BLaER1 treated with 17β-estradiol and CSF1 and Interleukin-3, amounts not matched to agents 10 nM and 100 nM (cell line): ENCODE measurements around the gene JUND.
"Not testable (repeated sequence)": the region's sequence is repeated elsewhere in the genome, so short reads cannot be mapped to it uniquely, and the experiment has no call there.

Experiments used
- H3K27ac ChIP-seq, 11 experiments: shearing (Covaris generic); formaldehyde crosslinking; 2 replicates each; pipeline ENCODE4 v1.8.1; 2022
- H3K27me3 ChIP-seq, 11 experiments: shearing (Covaris generic); formaldehyde crosslinking; 2 replicates each; pipeline ENCODE4 v1.8.1; 2022
- H3K36me3 ChIP-seq, 11 experiments: shearing (Covaris generic); formaldehyde crosslinking; 2 replicates each; pipeline ENCODE4 v1.8.1; 2022
- H3K4me1 ChIP-seq, 10 experiments: shearing (Covaris generic); formaldehyde crosslinking; 2 replicates each; pipeline ENCODE4 v1.8.1; 2022
- H3K4me2 ChIP-seq, 11 experiments: shearing (Covaris generic); formaldehyde crosslinking; 2 replicates each; pipeline ENCODE4 v1.8.1; 2022
- H3K4me3 ChIP-seq, 10 experiments: shearing (Covaris generic); formaldehyde crosslinking; 2 replicates each; pipeline ENCODE4 v1.8.1; 2022
- H3K9ac ChIP-seq, 11 experiments: shearing (Covaris generic); formaldehyde crosslinking; 2 replicates each; pipeline ENCODE4 v1.8.1; 2022
- H3K9me3 ChIP-seq, 11 experiments: shearing (Covaris generic); formaldehyde crosslinking; replicated peaks in 1 of 11; 2 replicates each; pipeline ENCODE4 v1.8.1; 2022
- H4K20me1 ChIP-seq, 11 experiments: shearing (Covaris generic); formaldehyde crosslinking; 2 replicates each; pipeline ENCODE4 v1.8.1; 2022
- Cebpa-rat ChIP-seq, 11 experiments: shearing (Covaris generic); IDR thresholded peaks; 2 replicates each; pipeline ENCODE4 v1.8.1; 2022

JUND gene

GRCh38 chr19:18281082-18282020 lies at the start of gene JUND:
Gene JUND, minus strand, starts transcription at chr19:18281622. Its CDS starts 138 bp downstream, at chr19:18281484.
- Histone ChIP-seq H3K36me3 (peaks cover 16 to 26% (median 21%) of the 10 kb centered on the region in 11 experiments), H3K4me1 (peaks cover 47 to 69% (median 59%) of the 10 kb centered on the region in 10 experiments), H3K9ac (peak within 1 kb of the TSS; percentile 95 to 100 (median 99)), H3K27me3 (no peaks in the 10 kb centered on the region), H3K4me3 (peak within 1 kb of the TSS; percentile 81 to 99 (median 92)), H3K27ac (peak within 1 kb of the TSS; percentile 96 to 100 (median 98)), H3K4me2 (peak within 1 kb of the TSS; percentile 85 to 98 (median 95)), H4K20me1 (peaks cover 42 to 50% (median 48%) of the 10 kb centered on the region in 11 experiments), H3K9me3 (no peaks in the 10 kb centered on the region)
- no peak for TF ChIP-seq Cebpa-rat (IDR thresholded peaks at IDR 0.05)

GRCh38 chr19:18330868-18331267 lies 49.4 kb upstream of the JUND start:
- 0 out of 22 replicates have a peak overlapping the region, but pooled peaks of 1 of the 11 experiments have one; percentile 7 for H3K4me2 ChIP-seq
- H3K36me3 ChIP-seq = no peaks in the 10 kb centered on the region
- peak overlapping the region in 1 of 11 experiments; percentile 34; a peak in 1 of 22 replicates for H3K9ac ChIP-seq
- peaks cover 11 to 26% (median 17%) of the 10 kb centered on the region in 10 experiments for H3K4me1 ChIP-seq
- no peak for TF ChIP-seq Cebpa-rat (IDR thresholded peaks at IDR 0.05)
- no peaks in the 10 kb centered on the region; a peak in 1 of 22 replicates for H3K27me3 ChIP-seq
- no peak overlapping the region for H3K4me3 ChIP-seq
- H3K27ac ChIP-seq = no peak overlapping the region
- H4K20me1 ChIP-seq = no peaks in the 10 kb centered on the region
- H3K9me3 ChIP-seq = no peaks in the 10 kb centered on the region

- Histone ChIP-seq H3K9ac (peak overlapping the region in 9 of 11 experiments; percentile 38 to 65 (median 54); a peak in 18 of 22 replicates), H3K27me3 (no peaks in the 10 kb centered on the region; a peak in 1 of 22 replicates), H3K27ac (peak overlapping the region in 7 of 11 experiments; percentile 0 to 40 (median 31); a peak in 6 of 22 replicates), H3K4me2 (peak overlapping the region; percentile 57 to 88 (median 80)), H3K4me3 (peak overlapping the region in 6 of 10 experiments; percentile 22 to 43 (median 38); a peak in 7 of 20 replicates), H3K4me1 (peaks cover 13 to 28% (median 18%) of the 10 kb centered on the region in 10 experiments), H3K9me3 (no peaks in the 10 kb centered on the region), H3K36me3 (no peaks in the 10 kb centered on the region), H4K20me1 (no peaks in the 10 kb centered on the region)
- no peak for TF ChIP-seq Cebpa-rat (IDR thresholded peaks at IDR 0.05)
Measured at GRCh38 chr19:18329035-18329376, 47.6 kb upstream of the JUND start.

- Histone ChIP-seq H3K4me1 (peaks cover 18 to 33% (median 22%) of the 10 kb centered on the region in 10 experiments), H3K27me3 (no peaks in the 10 kb centered on the region; a peak in 1 of 22 replicates), H3K9me3 (no peaks in the 10 kb centered on the region), H4K20me1 (no peaks in the 10 kb centered on the region), H3K27ac (peak overlapping the region in 9 of 11 experiments; percentile 0 to 58 (median 31); a peak in 8 of 22 replicates), H3K4me3 (peak overlapping the region in 7 of 10 experiments; percentile 22 to 43 (median 37); a peak in 8 of 20 replicates), H3K9ac (peak overlapping the region in 9 of 11 experiments; percentile 38 to 65 (median 54); a peak in 19 of 22 replicates), H3K36me3 (no peaks in the 10 kb centered on the region), H3K4me2 (peak overlapping the region; percentile 57 to 88 (median 80))
- TF ChIP-seq Cebpa-rat (IDR thresholded peaks at IDR 0.05) = no peak
Measured at GRCh38 chr19:18328340-18329034, 47.1 kb upstream of the JUND start.

- Histone ChIP-seq H3K27me3 (no peaks in the 10 kb centered on the region; a peak in 1 of 22 replicates), H4K20me1 (no peaks in the 10 kb centered on the region), H3K9me3 (no peaks in the 10 kb centered on the region), H3K36me3 (no peaks in the 10 kb centered on the region), H3K4me2 (no peak overlapping the region), H3K4me1 (peaks cover 25 to 40% (median 31%) of the 10 kb centered on the region in 10 experiments), H3K27ac (no peak overlapping the region), H3K9ac (peak overlapping the region in 1 of 11 experiments; percentile 19; a peak in 2 of 22 replicates), H3K4me3 (no peak overlapping the region)
- no peak for TF ChIP-seq Cebpa-rat (IDR thresholded peaks at IDR 0.05)
Measured at GRCh38 chr19:18326772-18327171, 45.4 kb upstream of the JUND start.

GRCh38 chr19:18324373-18324731 lies 42.9 kb upstream of the JUND start:
- Histone ChIP-seq H3K27ac (peak overlapping the region in 7 of 11 experiments; percentile 66 to 99 (median 96); a peak in 10 of 22 replicates), H3K9ac (peak overlapping the region; percentile 82 to 98 (median 92); a peak in 17 of 22 replicates), H3K4me1 (peaks cover 46 to 56% (median 53%) of the 10 kb centered on the region in 10 experiments), H3K4me2 (peak overlapping the region; percentile 85 to 100 (median 95); a peak in 17 of 22 replicates), H3K4me3 (0 out of 20 replicates have a peak overlapping the region, but pooled peaks of 1 of the 10 experiments have one; percentile 87), H3K36me3 (peaks cover 0 to 19% (median 6%) of the 10 kb centered on the region in 11 experiments; a peak in 6 of 22 replicates)
- not testable (repeated sequence) for H4K20me1 ChIP-seq, H3K9me3 ChIP-seq, H3K27me3 ChIP-seq

- Histone ChIP-seq H3K4me2 (peak within 1 kb of the TSS; percentile 88 to 100 (median 97)), H3K27ac (peak within 1 kb of the TSS; percentile 62 to 99 (median 96); a peak in 21 of 22 replicates), H3K4me3 (peak within 1 kb of the TSS; percentile 68 to 91 (median 84)), H3K36me3 (peaks cover 0 to 19% (median 6%) of the 10 kb centered on the region in 11 experiments; a peak in 6 of 22 replicates), H3K4me1 (peaks cover 50 to 60% (median 58%) of the 10 kb centered on the region in 10 experiments), H4K20me1 (no peaks in the 10 kb centered on the region), H3K9me3 (no peaks in the 10 kb centered on the region), H3K27me3 (no peaks in the 10 kb centered on the region), H3K9ac (peak within 1 kb of the TSS; percentile 82 to 98 (median 92))
- TF ChIP-seq Cebpa-rat (IDR thresholded peaks at IDR 0.05) = no peak
Measured at GRCh38 chr19:18322759-18323460, 41.5 kb upstream of the JUND start, which contains the start of gene LSM4. Gene LSM4, minus strand, starts transcription at chr19:18323076. Its CDS starts 56 bp downstream, at chr19:18323020.

- peaks cover 0 to 19% (median 6%) of the 10 kb centered on the region in 11 experiments; a peak in 6 of 22 replicates for H3K36me3 ChIP-seq
- peaks cover 56 to 66% (median 64%) of the 10 kb centered on the region in 10 experiments for H3K4me1 ChIP-seq
- peak overlapping the region; percentile 62 to 99 (median 96); a peak in 21 of 22 replicates for H3K27ac ChIP-seq
- H3K9ac ChIP-seq = peak overlapping the region; percentile 82 to 98 (median 92)
- H3K9me3 ChIP-seq = no peaks in the 10 kb centered on the region
- peak overlapping the region; percentile 68 to 91 (median 84) for H3K4me3 ChIP-seq
- peak overlapping the region; percentile 88 to 100 (median 97) for H3K4me2 ChIP-seq
- no peak for TF ChIP-seq Cebpa-rat (IDR thresholded peaks at IDR 0.05)
- H4K20me1 ChIP-seq = no peaks in the 10 kb centered on the region
- no peaks in the 10 kb centered on the region for H3K27me3 ChIP-seq
Measured at GRCh38 chr19:18322318-18322758, 40.9 kb upstream of the JUND start.
